Spleen (tissue), 11 donors: ENCODE data around the gene CPAMD8. TPM values are rescaled to one million over a fixed set of nuclear protein-coding genes. Genes with fewer than 3 reads are reported as not detected.
"Not testable (repeated sequence)": the region's sequence is repeated elsewhere in the genome, so short reads cannot be mapped to it uniquely, and the experiment has no call there.

Experiments used
- DNase-seq: peaks from one replicate; pipeline ENCODE4 v3.0.0-alpha.2; 2020
- H3K27ac ChIP-seq, 8 donors: fragments of 200-600 bp; sonication (generic) in 7 of 8; 1 replicate in 4 of 8; 2 replicates in 4 of 8; pipeline versions ENCODE4 v1.5.0 to v1.8.0; 2016 to 2021; ENCODE audit warnings: inconsistent platforms in 4 of 8, mild to moderate bottlenecking in 4 of 8, moderate library complexity in 1 of 8
- H3K27me3 ChIP-seq, 7 donors: fragments of 200-600 bp; sonication (generic) in 6 of 7; replicated peaks in 1 of 7; 1 replicate in 4 of 7; 2 replicates in 3 of 7; pipeline versions ENCODE4 v1.5.0 to v1.8.0; 2016 to 2021; ENCODE audit warnings: inconsistent platforms in 3 of 7, mild to moderate bottlenecking in 1 of 7
- H3K36me3 ChIP-seq, 6 donors: fragments of 200-600 bp; sonication (generic) in 5 of 6; 1 replicate in 4 of 6; 2 replicates in 2 of 6; pipeline versions ENCODE4 v1.5.0 to v1.8.0; 2016 to 2021; ENCODE audit warnings: inconsistent platforms in 2 of 6
- H3K4me1 ChIP-seq, 6 donors: fragments of 200-600 bp; sonication (generic) in 5 of 6; 1 replicate in 3 of 6; 2 replicates in 3 of 6; pipeline versions ENCODE4 v1.5.0 to v1.8.0; 2016 to 2021; ENCODE audit warnings: inconsistent platforms in 3 of 6
- H3K4me3 ChIP-seq, 8 donors: fragments of 200-600 bp; sonication (generic) in 7 of 8; 1 replicate in 4 of 8; 2 replicates in 4 of 8; pipeline versions ENCODE4 v1.5.0 to v1.8.0; 2016 to 2021; ENCODE audit warnings: inconsistent platforms in 4 of 8, mild to moderate bottlenecking in 4 of 8, moderate library complexity in 2 of 8
- H3K9me3 ChIP-seq, 8 donors: fragments of 200-600 bp; sonication (generic) in 7 of 8; 1 replicate in 4 of 8; 2 replicates in 4 of 8; pipeline versions ENCODE4 v1.5.0 to v1.8.0; 2016 to 2021; ENCODE audit warnings: inconsistent platforms in 4 of 8
- CTCF ChIP-seq, 11 experiments: fragments of 200-600 bp in 7 of 11; fragments of 450-650 bp in 4 of 11; sonication (generic) in 4 of 11; IDR thresholded peaks in 8 of 11; conservative IDR thresholded peaks in 3 of 11; 1 replicate in 7 of 11; 2 replicates in 4 of 11; pipeline versions ENCODE4 v1.4.0 to v1.8.0; 2016 to 2021; ENCODE audit warnings: antibody characterized with exemption in 11 of 11, inconsistent platforms in 4 of 11, mild to moderate bottlenecking in 1 of 11
- POLR2A ChIP-seq, 3 donors: fragments of 450-650 bp; IDR thresholded peaks; one replicate each; pipeline ENCODE4 v1.5.1; 2017; ENCODE audit warnings: antibody characterized with exemption in 3 of 3, mild to moderate bottlenecking in 1 of 3
- POLR2AphosphoS5 ChIP-seq, 3 donors: sonication (generic); formaldehyde crosslinking; IDR thresholded peaks; one replicate each; pipeline ENCODE4 v1.5.1; 2017; ENCODE audit warnings: antibody characterized with exemption in 3 of 3
- WGBS, 5 donors: extraction: QIAGEN DNeasy Blood & Tissue Kit in 3 of 5; methylation state at CpG; one replicate each; pipeline versions ENCODE4 v1.1.5 to v1.1.7; 2013 to 2018; 5-methylcytosine and 5-hydroxymethylcytosine counted together
- intact Hi-C: fragments of 100-400 bp; cut with DNase I; formaldehyde crosslinking; loops from one replicate; pipeline ENCODE4 v1.15.0; 2023; ENCODE audit warnings: low total_unique reads
- polyA plus RNA-seq, 3 donors: library from polyadenylated mRNA; stranded (reverse); fragments of 200-250 nt; gene quantifications; one replicate each; pipeline ENCODE4 v1.2.1, GENCODE V29; 2013
- total RNA-seq, 7 donors: library from RNA; depleted of rRNA in 3 of 7; stranded (reverse); fragments of >200 nt in 3 of 7; fragmentation: NEBNext Ultra II Directional in 4 of 7; extraction: Animal tissue kit (Norgen Biotek cat#: 25700) in 4 of 7; gene quantifications; one replicate each; pipeline versions ENCODE4 v1.1.0 to v1.2.1, GENCODE V29; 2016 to 2021
- donor health status: healthy with polysubstance abuse.
- donor health status: DM: no; HTN: no; CAD: no; lungs with moderate emphysema.
- donor health status: DM: no; HTN: no; CAD: no.
- donor health status: Bipolar disorder and iron deficiency.
- donor health status: healthy.
- donor health status: DM: no; HTN: no; CAD: no.
- donor health status: DM: yes; HTN: yes; CAD: no.

The CPAMD8 gene
- total and polyA plus RNA-seq, 10 donors = 2.1 to 18.7 (median 8.5) TPM

GRCh38 chr19:16969135-16969534 lies 57.5 kb downstream of the CPAMD8 start:
- no peak for DNase-seq
- Histone ChIP-seq H3K27me3 (no peaks in the 10 kb centered on the region), H3K4me1 (no peaks in the 10 kb centered on the region), H3K27ac (no peak overlapping the region), H3K36me3 (no peaks in the 10 kb centered on the region), H3K9me3 (peaks cover 0 to 31% (median 24%) of the 10 kb centered on the region in 8 donors), H3K4me3 (no peak overlapping the region)
- TF ChIP-seq POLR2AphosphoS5 (IDR thresholded peaks at IDR 0.05) (no peak), CTCF (IDR thresholded peaks at IDR 0.05 in 8 of 11, conservative IDR thresholded peaks at IDR 0.05 in 3 of 11) (peak in 2 of 11 experiments; percentile 17 to 32)
- WGBS, 5 donors = 85 to 100% (median 94%) methylated on average over 1 of the region's 1 CpG
- intact Hi-C loops = no loop called here

GRCh38 chr19:16960996-16961822 lies 65.4 kb downstream of the CPAMD8 start:
- 79 to 86% (median 84%) methylated on average over 18 to 20 of the region's 20 CpGs for WGBS, 5 donors
- H3K36me3 ChIP-seq, H3K27ac ChIP-seq, DNase-seq, H3K4me3 ChIP-seq, H3K9me3 ChIP-seq, intact Hi-C loops: not testable (repeated sequence)
- Histone ChIP-seq H3K4me1 (peaks cover 0 to 16% (median 2%) of the 10 kb centered on the region in 6 donors), H3K27me3 (peaks cover 0 to 42% (median 0%) of the 10 kb centered on the region in 7 donors)

GRCh38 chr19:16958277-16958676 lies 68.3 kb downstream of the CPAMD8 start:
- DNase-seq, intact Hi-C loops, H3K36me3 ChIP-seq, H3K4me3 ChIP-seq: not testable (repeated sequence)
- H3K9me3 ChIP-seq = peaks cover 0 to 11% (median 6%) of the 10 kb centered on the region in 8 donors
- peak overlapping the region in 2 of 8 donors; percentile 35 to 36 for H3K27ac ChIP-seq
- H3K27me3 ChIP-seq = peaks cover 0 to 50% (median 0%) of the 10 kb centered on the region in 7 donors
- H3K4me1 ChIP-seq = peaks cover 0 to 23% (median 2%) of the 10 kb centered on the region in 6 donors

- peaks cover 0 to 12% (median 6%) of the 10 kb centered on the region in 8 donors for H3K9me3 ChIP-seq
- WGBS, 5 donors = 84 to 95% (median 91%) methylated on average over 4 of the region's 4 CpGs
- H3K27ac ChIP-seq = no peak overlapping the region
- intact Hi-C loops = no loop called here
- H3K4me1 ChIP-seq = peaks cover 0 to 23% (median 2%) of the 10 kb centered on the region in 6 donors
- DNase-seq = no peak
- H3K27me3 ChIP-seq = peaks cover 0 to 50% (median 0%) of the 10 kb centered on the region in 7 donors
- H3K36me3 ChIP-seq = no peaks in the 10 kb centered on the region
- no peak overlapping the region for H3K4me3 ChIP-seq
- TF ChIP-seq CTCF (IDR thresholded peaks at IDR 0.05 in 8 of 11, conservative IDR thresholded peaks at IDR 0.05 in 3 of 11) = no peak
- no peak for TF ChIP-seq POLR2A (IDR thresholded peaks at IDR 0.05)
- TF ChIP-seq POLR2AphosphoS5 (IDR thresholded peaks at IDR 0.05) = no peak
Observed at GRCh38 chr19:16957855-16958254, 68.8 kb downstream of the CPAMD8 start.

- H3K4me1 ChIP-seq = peaks cover 0 to 23% (median 2%) of the 10 kb centered on the region in 6 donors
- peak overlapping the region in 3 of 8 donors; percentile 12 to 36 (median 27) for H3K27ac ChIP-seq
- WGBS, 5 donors = 22 to 37% (median 30%) methylated on average over 9 of the region's 9 CpGs
Observed at GRCh38 chr19:16957151-16957701, 69.4 kb downstream of the CPAMD8 start.

More at GRCh38 chr19:16957151-16957701, 69.4 kb downstream of the CPAMD8 start:
- Histone ChIP-seq H3K27me3 (peaks cover 0 to 50% (median 0%) of the 10 kb centered on the region in 7 donors), H3K4me3 (no peak overlapping the region), H3K9me3 (peaks cover 0 to 12% (median 6%) of the 10 kb centered on the region in 8 donors), H3K36me3 (no peaks in the 10 kb centered on the region)
- no peak for DNase-seq
- TF ChIP-seq POLR2A (IDR thresholded peaks at IDR 0.05) (no peak), CTCF (IDR thresholded peaks at IDR 0.05 in 8 of 11, conservative IDR thresholded peaks at IDR 0.05 in 3 of 11) (no peak), POLR2AphosphoS5 (IDR thresholded peaks at IDR 0.05) (no peak)
- intact Hi-C loops = no loop called here
